GM23338 (cell line): ENCODE measurements around the gene CDH12. TPM values are rescaled to one million over a fixed set of nuclear protein-coding genes. Genes with fewer than 3 reads are reported as not detected.

Experiments used
- ATAC-seq: fragments of 200-7000 bp; cut with Tn5 transposase; 3 replicates; pipeline ENCODE4 v1.9.1; 2020
- DNase-seq: peaks from one replicate; pipeline ENCODE4 v3.0.0-alpha.2; 2015; ENCODE audit warnings: low spot score
- H2AFZ ChIP-seq: fragments of 200-600 bp; sonication (generic); 2 replicates; pipeline ENCODE4 v1.8.0; 2016; ENCODE audit warnings: antibody characterized with exemption, mild to moderate bottlenecking, moderate library complexity
- H3F3A ChIP-seq: fragments of 200-600 bp; sonication (generic); replicated peaks from 2 replicates; pipeline ENCODE4 v1.8.0; 2017; ENCODE audit warnings: antibody characterized with exemption, mixed run types, low read depth
- H3K27ac ChIP-seq: fragments of 200-600 bp; sonication (generic); 2 replicates; pipeline ENCODE4 v1.6.1; 2016; ENCODE audit warnings: low read depth
- H3K27me3 ChIP-seq: fragments of 200-600 bp; sonication (generic); 2 replicates; pipeline ENCODE4 v1.8.0; 2016; ENCODE audit warnings: mild to moderate bottlenecking, mixed run types, moderate library complexity; ENCODE audit not compliant: insufficient read depth
- H3K36me3 ChIP-seq: fragments of 200-600 bp; sonication (generic); 2 replicates; pipeline ENCODE4 v1.8.0; 2016; ENCODE audit warnings: mild to moderate bottlenecking; ENCODE audit not compliant: insufficient read depth
- H3K4me1 ChIP-seq: fragments of 200-600 bp; sonication (generic); 2 replicates; pipeline ENCODE4 v1.8.0; 2016; ENCODE audit warnings: mild to moderate bottlenecking, moderate library complexity; ENCODE audit not compliant: insufficient read depth
- H3K4me2 ChIP-seq: fragments of 200-600 bp; sonication (generic); 2 replicates; pipeline ENCODE4 v1.7.1; 2017; ENCODE audit warnings: mixed run types
- H3K4me3 ChIP-seq: fragments of 200-600 bp; sonication (generic); 2 replicates; pipeline ENCODE4 v1.6.1; 2016; ENCODE audit warnings: mixed run types
- H3K79me2 ChIP-seq: fragments of 200-600 bp; sonication (generic); replicated peaks from 2 replicates; pipeline ENCODE4 v1.8.0; 2017; ENCODE audit warnings: mild to moderate bottlenecking; ENCODE audit not compliant: insufficient read depth
- H3K9me2 ChIP-seq: fragments of 200-600 bp; sonication (generic); 2 replicates; pipeline ENCODE4 v1.8.0; 2017; ENCODE audit not compliant: insufficient read depth
- H4K20me1 ChIP-seq: fragments of 200-600 bp; sonication (generic); replicated peaks from 2 replicates; pipeline ENCODE4 v1.8.0; 2017; ENCODE audit warnings: mild to moderate bottlenecking; ENCODE audit not compliant: insufficient read depth
- H3K27ac Mint-ChIP-seq: 2 replicates; pipeline ENCODE4 v1.8.0; 2020; ENCODE audit warnings: inconsistent platforms, mild to moderate bottlenecking, moderate library complexity, mixed read lengths
- H3K27me3 Mint-ChIP-seq: 3 replicates; pipeline ENCODE4 v1.8.0; 2022; ENCODE audit warnings: low read depth, mild to moderate bottlenecking, moderate library complexity, mixed read lengths, inconsistent platforms; ENCODE audit not compliant: insufficient read depth, poor library complexity
- H3K36me3 Mint-ChIP-seq: 3 replicates; pipeline ENCODE4 v1.8.0; 2021; ENCODE audit warnings: low read depth, mild to moderate bottlenecking, inconsistent platforms, moderate library complexity, mixed read lengths
- H3K4me1 Mint-ChIP-seq: 3 replicates; pipeline ENCODE4 v1.8.0; 2020; ENCODE audit warnings: mild to moderate bottlenecking, inconsistent platforms, mixed read lengths
- H3K4me3 Mint-ChIP-seq: 3 replicates; pipeline ENCODE4 v1.8.0; 2021; ENCODE audit warnings: moderate library complexity, mild to moderate bottlenecking, inconsistent platforms, mixed read lengths
- H3K9me3 Mint-ChIP-seq: 3 replicates; pipeline ENCODE4 v1.8.0; 2020; ENCODE audit warnings: moderate library complexity, mild to moderate bottlenecking, inconsistent platforms, mixed read lengths
- CREB1 ChIP-seq: fragments of 250-450 bp; sonication (Bioruptor Pico); IDR thresholded peaks from 2 replicates; pipeline ENCODE4 v1.5.0; 2020; ENCODE audit warnings: low read depth, mild to moderate bottlenecking, moderate library complexity
- EZH2 ChIP-seq: fragments of 200-600 bp; sonication (generic); IDR thresholded peaks from one replicate; pipeline ENCODE4 v1.8.0; 2017; ENCODE audit warnings: antibody characterized with exemption, mild to moderate bottlenecking, low read depth; ENCODE audit not compliant: unreplicated experiment
- EZH2phosphoT487 ChIP-seq: fragments of 200-600 bp; sonication (generic); IDR thresholded peaks from one replicate; pipeline ENCODE4 v1.8.1; 2018; ENCODE audit warnings: antibody characterized with exemption; ENCODE audit not compliant: unreplicated experiment
- JUNB ChIP-seq: IDR thresholded peaks from one replicate; pipeline ENCODE4 v1.6.1; 2016; ENCODE audit warnings: antibody characterized with exemption; ENCODE audit not compliant: unreplicated experiment
- NANOG ChIP-seq: IDR thresholded peaks from 2 replicates; pipeline ENCODE4 v1.6.1; 2016; ENCODE audit warnings: antibody characterized with exemption, borderline replicate concordance
- POLR2AphosphoS5 ChIP-seq: IDR thresholded peaks from 2 replicates; pipeline ENCODE4 v1.6.1; 2016; ENCODE audit warnings: antibody characterized with exemption, low read depth
- STAT1 ChIP-seq: IDR thresholded peaks from one replicate; pipeline ENCODE4 v1.6.1; 2016; ENCODE audit warnings: antibody characterized with exemption; ENCODE audit not compliant: unreplicated experiment
- ZNF114 ChIP-seq: fragments of 250-450 bp; sonication (Bioruptor Pico); IDR thresholded peaks from 2 replicates; pipeline ENCODE4 v1.5.0; 2020; ENCODE audit warnings: mild to moderate bottlenecking, moderate library complexity
- ZNF331 ChIP-seq: fragments of 250-450 bp; sonication (Bioruptor Pico); IDR thresholded peaks from 2 replicates; pipeline ENCODE4 v1.5.0; 2020; ENCODE audit warnings: low read depth, mild to moderate bottlenecking, moderate library complexity
- polyA plus RNA-seq: library from polyadenylated mRNA; unstranded; fragments of >200 nt; fragmentation: Nextera tagmentation; extraction: Ambion mirVana; gene quantifications from 2 replicates; pipeline ENCODE4 v1.2.1, GENCODE V29; 2016
- total RNA-seq: library from RNA; depleted of rRNA; stranded (reverse); fragments of >200 nt; shearing (Covaris generic); gene quantifications from 2 replicates; pipeline ENCODE4 v1.2.3, GENCODE V29; 2014
- TF ChIP-seq, protein P1 (sequence below): IDR thresholded peaks from 2 replicates; pipeline ENCODE4 v1.6.1; 2016; ENCODE audit warnings: antibody characterized with exemption
- TF ChIP-seq, protein P2 (sequence below): IDR thresholded peaks from one replicate; pipeline ENCODE4 v1.6.1; 2018; ENCODE audit warnings: antibody characterized with exemption; ENCODE audit not compliant: unreplicated experiment
- TF ChIP-seq, protein P3 (sequence below), 2 experiments: fragments of 200-600 bp in 1 of 2; sonication (generic) in 1 of 2; conservative IDR thresholded peaks; 2 replicates each; pipeline versions ENCODE4 v1.5.1 to v1.6.1; 2016 to 2017; ENCODE audit warnings: antibody characterized with exemption in 2 of 2, low read depth in 2 of 2, mild to moderate bottlenecking in 2 of 2, moderate library complexity in 1 of 2
- TF ChIP-seq, protein P4 (sequence below): fragments of 250-450 bp; sonication (Bioruptor Pico); IDR thresholded peaks from 2 replicates; pipeline ENCODE4 v1.5.0; 2020; ENCODE audit warnings: mild to moderate bottlenecking, moderate library complexity

CDH12 gene
- total and polyA plus RNA-seq, 2 experiments from 2014 or later: not detected

DNA sequence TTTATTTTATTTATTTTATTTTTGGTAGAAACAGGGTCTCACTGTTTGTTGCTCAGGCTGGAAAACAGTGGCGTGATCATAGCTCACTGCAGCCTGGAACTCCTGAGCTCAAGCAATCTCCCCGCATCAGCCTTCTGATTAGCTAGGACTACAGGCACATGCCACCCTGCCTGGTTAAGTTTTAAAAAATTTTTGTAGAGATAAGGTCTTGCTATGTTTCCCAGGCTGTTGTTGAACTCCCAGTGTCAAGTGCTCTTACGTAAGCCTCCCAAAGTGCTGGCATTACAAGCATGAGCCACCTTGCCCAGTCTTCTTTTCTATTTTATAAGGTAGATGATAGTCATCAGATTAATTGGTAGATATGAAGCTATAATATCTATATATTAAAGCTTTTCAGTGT is 382.7 kb downstream of the CDH12 start:
- TF ChIP-seq EZH2 (no peak), EZH2phosphoT487 (no peak), POLR2AphosphoS5 (no peak), JUNB (no peak), STAT1 (no peak), ZNF331 (no peak), ZNF114 (CRISPR knock-in tag) (no peak), NANOG (no peak), CREB1 (CRISPR knock-in tag) (no peak)
- TF ChIP-seq, protein P1, sequence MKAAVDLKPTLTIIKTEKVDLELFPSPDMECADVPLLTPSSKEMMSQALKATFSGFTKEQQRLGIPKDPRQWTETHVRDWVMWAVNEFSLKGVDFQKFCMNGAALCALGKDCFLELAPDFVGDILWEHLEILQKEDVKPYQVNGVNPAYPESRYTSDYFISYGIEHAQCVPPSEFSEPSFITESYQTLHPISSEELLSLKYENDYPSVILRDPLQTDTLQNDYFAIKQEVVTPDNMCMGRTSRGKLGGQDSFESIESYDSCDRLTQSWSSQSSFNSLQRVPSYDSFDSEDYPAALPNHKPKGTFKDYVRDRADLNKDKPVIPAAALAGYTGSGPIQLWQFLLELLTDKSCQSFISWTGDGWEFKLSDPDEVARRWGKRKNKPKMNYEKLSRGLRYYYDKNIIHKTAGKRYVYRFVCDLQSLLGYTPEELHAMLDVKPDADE: no peak
- TF ChIP-seq, protein P2, sequence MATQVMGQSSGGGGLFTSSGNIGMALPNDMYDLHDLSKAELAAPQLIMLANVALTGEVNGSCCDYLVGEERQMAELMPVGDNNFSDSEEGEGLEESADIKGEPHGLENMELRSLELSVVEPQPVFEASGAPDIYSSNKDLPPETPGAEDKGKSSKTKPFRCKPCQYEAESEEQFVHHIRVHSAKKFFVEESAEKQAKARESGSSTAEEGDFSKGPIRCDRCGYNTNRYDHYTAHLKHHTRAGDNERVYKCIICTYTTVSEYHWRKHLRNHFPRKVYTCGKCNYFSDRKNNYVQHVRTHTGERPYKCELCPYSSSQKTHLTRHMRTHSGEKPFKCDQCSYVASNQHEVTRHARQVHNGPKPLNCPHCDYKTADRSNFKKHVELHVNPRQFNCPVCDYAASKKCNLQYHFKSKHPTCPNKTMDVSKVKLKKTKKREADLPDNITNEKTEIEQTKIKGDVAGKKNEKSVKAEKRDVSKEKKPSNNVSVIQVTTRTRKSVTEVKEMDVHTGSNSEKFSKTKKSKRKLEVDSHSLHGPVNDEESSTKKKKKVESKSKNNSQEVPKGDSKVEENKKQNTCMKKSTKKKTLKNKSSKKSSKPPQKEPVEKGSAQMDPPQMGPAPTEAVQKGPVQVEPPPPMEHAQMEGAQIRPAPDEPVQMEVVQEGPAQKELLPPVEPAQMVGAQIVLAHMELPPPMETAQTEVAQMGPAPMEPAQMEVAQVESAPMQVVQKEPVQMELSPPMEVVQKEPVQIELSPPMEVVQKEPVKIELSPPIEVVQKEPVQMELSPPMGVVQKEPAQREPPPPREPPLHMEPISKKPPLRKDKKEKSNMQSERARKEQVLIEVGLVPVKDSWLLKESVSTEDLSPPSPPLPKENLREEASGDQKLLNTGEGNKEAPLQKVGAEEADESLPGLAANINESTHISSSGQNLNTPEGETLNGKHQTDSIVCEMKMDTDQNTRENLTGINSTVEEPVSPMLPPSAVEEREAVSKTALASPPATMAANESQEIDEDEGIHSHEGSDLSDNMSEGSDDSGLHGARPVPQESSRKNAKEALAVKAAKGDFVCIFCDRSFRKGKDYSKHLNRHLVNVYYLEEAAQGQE: no peak
- TF ChIP-seq, protein P3, sequence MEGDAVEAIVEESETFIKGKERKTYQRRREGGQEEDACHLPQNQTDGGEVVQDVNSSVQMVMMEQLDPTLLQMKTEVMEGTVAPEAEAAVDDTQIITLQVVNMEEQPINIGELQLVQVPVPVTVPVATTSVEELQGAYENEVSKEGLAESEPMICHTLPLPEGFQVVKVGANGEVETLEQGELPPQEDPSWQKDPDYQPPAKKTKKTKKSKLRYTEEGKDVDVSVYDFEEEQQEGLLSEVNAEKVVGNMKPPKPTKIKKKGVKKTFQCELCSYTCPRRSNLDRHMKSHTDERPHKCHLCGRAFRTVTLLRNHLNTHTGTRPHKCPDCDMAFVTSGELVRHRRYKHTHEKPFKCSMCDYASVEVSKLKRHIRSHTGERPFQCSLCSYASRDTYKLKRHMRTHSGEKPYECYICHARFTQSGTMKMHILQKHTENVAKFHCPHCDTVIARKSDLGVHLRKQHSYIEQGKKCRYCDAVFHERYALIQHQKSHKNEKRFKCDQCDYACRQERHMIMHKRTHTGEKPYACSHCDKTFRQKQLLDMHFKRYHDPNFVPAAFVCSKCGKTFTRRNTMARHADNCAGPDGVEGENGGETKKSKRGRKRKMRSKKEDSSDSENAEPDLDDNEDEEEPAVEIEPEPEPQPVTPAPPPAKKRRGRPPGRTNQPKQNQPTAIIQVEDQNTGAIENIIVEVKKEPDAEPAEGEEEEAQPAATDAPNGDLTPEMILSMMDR (conservative IDR thresholded peaks at IDR 0.05; ENCODE audit: low read depth in 2 of 2): no peak
- TF ChIP-seq, protein P4, sequence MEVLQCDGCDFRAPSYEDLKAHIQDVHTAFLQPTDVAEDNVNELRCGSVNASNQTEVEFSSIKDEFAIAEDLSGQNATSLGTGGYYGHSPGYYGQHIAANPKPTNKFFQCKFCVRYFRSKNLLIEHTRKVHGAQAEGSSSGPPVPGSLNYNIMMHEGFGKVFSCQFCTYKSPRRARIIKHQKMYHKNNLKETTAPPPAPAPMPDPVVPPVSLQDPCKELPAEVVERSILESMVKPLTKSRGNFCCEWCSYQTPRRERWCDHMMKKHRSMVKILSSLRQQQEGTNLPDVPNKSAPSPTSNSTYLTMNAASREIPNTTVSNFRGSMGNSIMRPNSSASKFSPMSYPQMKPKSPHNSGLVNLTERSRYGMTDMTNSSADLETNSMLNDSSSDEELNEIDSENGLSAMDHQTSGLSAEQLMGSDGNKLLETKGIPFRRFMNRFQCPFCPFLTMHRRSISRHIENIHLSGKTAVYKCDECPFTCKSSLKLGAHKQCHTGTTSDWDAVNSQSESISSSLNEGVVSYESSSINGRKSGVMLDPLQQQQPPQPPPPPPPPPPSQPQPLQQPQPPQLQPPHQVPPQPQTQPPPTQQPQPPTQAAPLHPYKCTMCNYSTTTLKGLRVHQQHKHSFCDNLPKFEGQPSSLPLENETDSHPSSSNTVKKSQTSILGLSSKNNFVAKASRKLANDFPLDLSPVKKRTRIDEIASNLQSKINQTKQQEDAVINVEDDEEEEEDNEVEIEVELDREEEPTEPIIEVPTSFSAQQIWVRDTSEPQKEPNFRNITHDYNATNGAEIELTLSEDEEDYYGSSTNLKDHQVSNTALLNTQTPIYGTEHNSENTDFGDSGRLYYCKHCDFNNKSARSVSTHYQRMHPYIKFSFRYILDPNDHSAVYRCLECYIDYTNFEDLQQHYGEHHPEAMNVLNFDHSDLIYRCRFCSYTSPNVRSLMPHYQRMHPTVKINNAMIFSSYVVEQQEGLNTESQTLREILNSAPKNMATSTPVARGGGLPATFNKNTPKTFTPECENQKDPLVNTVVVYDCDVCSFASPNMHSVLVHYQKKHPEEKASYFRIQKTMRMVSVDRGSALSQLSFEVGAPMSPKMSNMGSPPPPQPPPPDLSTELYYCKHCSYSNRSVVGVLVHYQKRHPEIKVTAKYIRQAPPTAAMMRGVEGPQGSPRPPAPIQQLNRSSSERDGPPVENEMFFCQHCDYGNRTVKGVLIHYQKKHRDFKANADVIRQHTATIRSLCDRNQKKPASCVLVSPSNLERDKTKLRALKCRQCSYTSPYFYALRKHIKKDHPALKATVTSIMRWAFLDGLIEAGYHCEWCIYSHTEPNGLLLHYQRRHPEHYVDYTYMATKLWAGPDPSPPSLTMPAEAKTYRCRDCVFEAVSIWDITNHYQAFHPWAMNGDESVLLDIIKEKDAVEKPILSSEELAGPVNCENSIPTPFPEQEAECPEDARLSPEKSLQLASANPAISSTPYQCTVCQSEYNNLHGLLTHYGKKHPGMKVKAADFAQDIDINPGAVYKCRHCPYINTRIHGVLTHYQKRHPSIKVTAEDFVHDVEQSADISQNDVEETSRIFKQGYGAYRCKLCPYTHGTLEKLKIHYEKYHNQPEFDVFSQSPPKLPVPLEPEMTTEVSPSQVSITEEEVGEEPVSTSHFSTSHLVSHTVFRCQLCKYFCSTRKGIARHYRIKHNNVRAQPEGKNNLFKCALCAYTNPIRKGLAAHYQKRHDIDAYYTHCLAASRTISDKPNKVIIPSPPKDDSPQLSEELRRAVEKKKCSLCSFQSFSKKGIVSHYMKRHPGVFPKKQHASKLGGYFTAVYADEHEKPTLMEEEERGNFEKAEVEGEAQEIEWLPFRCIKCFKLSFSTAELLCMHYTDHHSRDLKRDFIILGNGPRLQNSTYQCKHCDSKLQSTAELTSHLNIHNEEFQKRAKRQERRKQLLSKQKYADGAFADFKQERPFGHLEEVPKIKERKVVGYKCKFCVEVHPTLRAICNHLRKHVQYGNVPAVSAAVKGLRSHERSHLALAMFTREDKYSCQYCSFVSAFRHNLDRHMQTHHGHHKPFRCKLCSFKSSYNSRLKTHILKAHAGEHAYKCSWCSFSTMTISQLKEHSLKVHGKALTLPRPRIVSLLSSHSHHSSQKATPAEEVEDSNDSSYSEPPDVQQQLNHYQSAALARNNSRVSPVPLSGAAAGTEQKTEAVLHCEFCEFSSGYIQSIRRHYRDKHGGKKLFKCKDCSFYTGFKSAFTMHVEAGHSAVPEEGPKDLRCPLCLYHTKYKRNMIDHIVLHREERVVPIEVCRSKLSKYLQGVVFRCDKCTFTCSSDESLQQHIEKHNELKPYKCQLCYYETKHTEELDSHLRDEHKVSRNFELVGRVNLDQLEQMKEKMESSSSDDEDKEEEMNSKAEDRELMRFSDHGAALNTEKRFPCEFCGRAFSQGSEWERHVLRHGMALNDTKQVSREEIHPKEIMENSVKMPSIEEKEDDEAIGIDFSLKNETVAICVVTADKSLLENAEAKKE (CRISPR knock-in tag): no peak
- Histone ChIP-seq H3K36me3 (no peaks in the 10 kb centered on the region), H3F3A (no peaks in the 10 kb centered on the region), H2AFZ (no peak overlapping the region), H3K4me3 (no peak overlapping the region), H3K79me2 (no peaks in the 10 kb centered on the region), H3K27ac (no peak overlapping the region), H4K20me1 (no peaks in the 10 kb centered on the region), H3K27me3 (no peaks in the 10 kb centered on the region), H3K4me2 (no peak overlapping the region), H3K9me2 (0 out of 2 replicates have a peak, but pooled peaks cover 2% of the 10 kb centered on the region), H3K4me1 (no peaks in the 10 kb centered on the region)
- no peak for ATAC-seq
- H3K4me1 Mint-ChIP-seq: no peaks in the 10 kb centered on the region
- no peak overlapping the region for H3K27ac Mint-ChIP-seq
- no peak overlapping the region for H3K4me3 Mint-ChIP-seq
- no peak for DNase-seq
- no peaks in the 10 kb centered on the region for H3K36me3 Mint-ChIP-seq
- no peaks in the 10 kb centered on the region; the same call in 2 of the 3 replicates for H3K9me3 Mint-ChIP-seq
- no peaks in the 10 kb centered on the region for H3K27me3 Mint-ChIP-seq
